ENCODE results near the gene TBC1D21. TPM values are rescaled to one million over a fixed set of nuclear protein-coding genes. Genes with fewer than 3 reads are reported as not detected.

TBC1D21 gene
- total RNA-seq, 2 experiments from 2014 or later, result not detected

GRCh38 chr15:73912030-73912596 is 38.7 kb downstream of the TBC1D21 start:
- H3K36me3 Mint-ChIP-seq (ENCODE audit: low read depth), result peaks cover 7% of the 10 kb centered on the region
- no peak overlapping the region for H3K4me3 Mint-ChIP-seq
- no peak for DNase-seq
- peaks cover 8% of the 10 kb centered on the region for H3K4me1 Mint-ChIP-seq
- intact Hi-C loops (cut with DNase I, micrococcal nuclease), result no loop called here
- H3K27me3 Mint-ChIP-seq, result no peaks in the 10 kb centered on the region
- CTCF ChIA-PET, result interaction anchor here (0.6 to 1.5 kb wide), 4 partner anchors 11 to 51 kb away, joined by 3 to 6 read pairs (median 4); no protein-coding TSS in a partner anchor
- POLR2A ChIA-PET, result no interaction called here
- no peaks in the 10 kb centered on the region for H3K9me3 Mint-ChIP-seq (ENCODE audit: low read depth)
- ATAC-seq, result no peak
- no peak overlapping the region for H3K27ac Mint-ChIP-seq

- Mint-ChIP-seq H3K27me3 (no peaks in the 10 kb centered on the region), H3K4me3 (no peak overlapping the region), H3K27ac (peak overlapping the region; percentile 10), H3K4me1 (peaks cover 8% of the 10 kb centered on the region), H3K36me3 (ENCODE audit: low read depth) (peaks cover 25% of the 10 kb centered on the region), H3K9me3 (ENCODE audit: low read depth) (peaks cover 5% of the 10 kb centered on the region)
- POLR2A ChIA-PET, result no interaction called here
- DNase-seq, result no peak
- intact Hi-C loops (cut with DNase I, micrococcal nuclease), result no loop called here
- CTCF ChIA-PET, result interaction anchor here (0.7 to 2.9 kb wide), 4 partner anchors 8 to 62 kb away, joined by 3 to 14 read pairs (median 4); no protein-coding TSS in a partner anchor
- ATAC-seq, result peak; percentile 53
These were observed 40.8 kb downstream of the TBC1D21 start for GRCh38 chr15:73914145-73914544.

GRCh38 chr15:73915082-73915481 is 41.7 kb downstream of the TBC1D21 start:
- Mint-ChIP-seq H3K27me3 (no peaks in the 10 kb centered on the region), H3K9me3 (ENCODE audit: low read depth) (peaks cover 5% of the 10 kb centered on the region), H3K4me1 (peaks cover 12% of the 10 kb centered on the region), H3K36me3 (ENCODE audit: low read depth) (peaks cover 25% of the 10 kb centered on the region), H3K27ac (no peak overlapping the region), H3K4me3 (no peak overlapping the region)
- intact Hi-C loops (cut with DNase I, micrococcal nuclease), result no loop called here
- POLR2A ChIA-PET, result no interaction called here
- CTCF ChIA-PET, result interaction anchor here (0.6 to 2.9 kb wide), 4 partner anchors 9 to 900 kb away, joined by 3 to 14 read pairs (median 3); no protein-coding TSS in a partner anchor
- ATAC-seq (no peak), DNase-seq (no peak)

- DNase-seq (no peak), ATAC-seq (no peak)
- Mint-ChIP-seq H3K27ac (no peak overlapping the region), H3K9me3 (ENCODE audit: low read depth) (peaks cover 5% of the 10 kb centered on the region), H3K36me3 (ENCODE audit: low read depth) (peaks cover 29% of the 10 kb centered on the region), H3K4me1 (peaks cover 32% of the 10 kb centered on the region), H3K27me3 (no peaks in the 10 kb centered on the region), H3K4me3 (no peak overlapping the region)
- intact Hi-C loops (cut with DNase I, micrococcal nuclease), result no loop called here
- CTCF ChIA-PET, result interaction anchor here (2.6 kb wide), 1 partner anchor 8 kb away, joined by 11 read pairs; the partner anchor contains the start of gene LOXL1
- POLR2A ChIA-PET, result no interaction called here
These were observed 45.4 kb downstream of the TBC1D21 start for GRCh38 chr15:73918784-73919183.

GRCh38 chr15:73919706-73920105 is 46.3 kb downstream of the TBC1D21 start:
- H3K4me1 Mint-ChIP-seq, result peaks cover 36% of the 10 kb centered on the region

GRCh38 chr15:73921254-73921925 is 48.0 kb downstream of the TBC1D21 start:
- peak; percentile 32 for DNase-seq
- H3K4me3 Mint-ChIP-seq, result no peak overlapping the region
- H3K36me3 Mint-ChIP-seq (ENCODE audit: low read depth), result peaks cover 24% of the 10 kb centered on the region
- H3K27me3 Mint-ChIP-seq, result no peaks in the 10 kb centered on the region
- POLR2A ChIA-PET, result no interaction called here
- H3K27ac Mint-ChIP-seq, result peak overlapping the region; percentile 71
- peaks cover 47% of the 10 kb centered on the region for H3K4me1 Mint-ChIP-seq
- ATAC-seq, result peak; percentile 21
- intact Hi-C loops (cut with DNase I, micrococcal nuclease), result loop anchor here in 1 of 2 experiments (5.0 kb wide), 1 partner anchor 289 kb away; the partner anchor contains the start of gene NPTN
- H3K9me3 Mint-ChIP-seq (ENCODE audit: low read depth), result peaks cover 5% of the 10 kb centered on the region
- CTCF ChIA-PET, result interaction anchor here (0.6 to 2.7 kb wide), 4 partner anchors 13 to 54 kb away, joined by 3 to 7 read pairs (median 4); no protein-coding TSS in a partner anchor

More at GRCh38 chr15:73919706-73920105, 46.3 kb downstream of the TBC1D21 start:
- peaks cover 5% of the 10 kb centered on the region for H3K9me3 Mint-ChIP-seq (ENCODE audit: low read depth)
- H3K27me3 Mint-ChIP-seq, result no peaks in the 10 kb centered on the region
- ATAC-seq (no peak), DNase-seq (no peak)
- H3K4me3 Mint-ChIP-seq, result no peak overlapping the region
- peaks cover 29% of the 10 kb centered on the region for H3K36me3 Mint-ChIP-seq (ENCODE audit: low read depth)
- CTCF ChIA-PET, result interaction anchor here (0.7 to 2.7 kb wide), 6 partner anchors 10 to 233 kb away, joined by 3 to 8 read pairs (median 4); no protein-coding TSS in a partner anchor
- intact Hi-C loops (cut with DNase I, micrococcal nuclease), result loop anchor here in 1 of 2 experiments (5.0 kb wide), 1 partner anchor 287 kb away; the partner anchor contains the start of gene NPTN
- H3K27ac Mint-ChIP-seq, result peak overlapping the region; percentile 58
- POLR2A ChIA-PET, result no interaction called here

- no peak overlapping the region for H3K27ac Mint-ChIP-seq
- no peaks in the 10 kb centered on the region for H3K27me3 Mint-ChIP-seq
- peaks cover 47% of the 10 kb centered on the region for H3K4me1 Mint-ChIP-seq
- H3K9me3 Mint-ChIP-seq (ENCODE audit: low read depth), result peaks cover 5% of the 10 kb centered on the region
- ChIA-PET CTCF (interaction anchor here (0.6 to 2.7 kb wide), 4 partner anchors 12 to 85 kb away, joined by 3 to 7 read pairs (median 4); no protein-coding TSS in a partner anchor), POLR2A (no interaction called here)
- H3K36me3 Mint-ChIP-seq (ENCODE audit: low read depth), result peaks cover 20% of the 10 kb centered on the region
- intact Hi-C loops (cut with DNase I, micrococcal nuclease), result loop anchor here in 1 of 2 experiments (5.0 kb wide), 1 partner anchor 290 kb away; the partner anchor contains the start of gene NPTN
- ATAC-seq (no peak), DNase-seq (no peak)
- H3K4me3 Mint-ChIP-seq, result no peak overlapping the region
These were observed 49.1 kb downstream of the TBC1D21 start for GRCh38 chr15:73922186-73923151.

GRCh38 chr15:73923156-73923487 is 49.8 kb downstream of the TBC1D21 start:
- CTCF ChIA-PET, result interaction anchor here (0.8 to 1.1 kb wide), 2 partner anchors 14 to 19 kb away, joined by 3 to 7 read pairs; no protein-coding TSS in a partner anchor
- no peaks in the 10 kb centered on the region for H3K27me3 Mint-ChIP-seq
- no peak overlapping the region for H3K4me3 Mint-ChIP-seq
- H3K27ac Mint-ChIP-seq, result peak overlapping the region; percentile 85
- peaks cover 14% of the 10 kb centered on the region for H3K36me3 Mint-ChIP-seq (ENCODE audit: low read depth)
- intact Hi-C loops (cut with DNase I, micrococcal nuclease), result loop anchor here in 1 of 2 experiments (5.0 kb wide), 1 partner anchor 291 kb away; the partner anchor contains the start of gene NPTN
- peaks cover 2% of the 10 kb centered on the region for H3K9me3 Mint-ChIP-seq (ENCODE audit: low read depth)
- H3K4me1 Mint-ChIP-seq, result peaks cover 49% of the 10 kb centered on the region
- ATAC-seq, result no peak
- POLR2A ChIA-PET, result no interaction called here
- no peak for DNase-seq

GRCh38 chr15:73923488-73924164 is 50.3 kb downstream of the TBC1D21 start:
- H3K9me3 Mint-ChIP-seq (ENCODE audit: low read depth), result peaks cover 2% of the 10 kb centered on the region
- DNase-seq, result no peak
- no peak overlapping the region for H3K4me3 Mint-ChIP-seq
- intact Hi-C loops (cut with DNase I, micrococcal nuclease), result loop anchor here in 1 of 2 experiments (5.0 kb wide), 1 partner anchor 291 kb away; the partner anchor contains the start of gene NPTN
- peaks cover 9% of the 10 kb centered on the region for H3K36me3 Mint-ChIP-seq (ENCODE audit: low read depth)
- ChIA-PET POLR2A (no interaction called here), CTCF (interaction anchor here (0.6 to 1.5 kb wide), 6 partner anchors 14 to 453 kb away, joined by 3 to 7 read pairs (median 4); partner anchors contain the start of gene TBC1D21)
- H3K27me3 Mint-ChIP-seq, result no peaks in the 10 kb centered on the region
- no peak for ATAC-seq
- H3K4me1 Mint-ChIP-seq, result peaks cover 52% of the 10 kb centered on the region
- peak overlapping the region; percentile 85 for H3K27ac Mint-ChIP-seq

GRCh38 chr15:73924171-73924921 is 51.0 kb downstream of the TBC1D21 start:
- DNase-seq (peak; percentile 54), ATAC-seq (peak; percentile 68)
- no peak overlapping the region for H3K4me3 Mint-ChIP-seq
- no peaks in the 10 kb centered on the region for H3K9me3 Mint-ChIP-seq (ENCODE audit: low read depth)
- peaks cover 55% of the 10 kb centered on the region for H3K4me1 Mint-ChIP-seq
- CTCF ChIA-PET, result interaction anchor here (0.5 to 1.5 kb wide), 6 partner anchors 10 to 452 kb away, joined by 3 to 7 read pairs (median 4); partner anchors contain the start of gene TBC1D21
- POLR2A ChIA-PET, result no interaction called here
- H3K27me3 Mint-ChIP-seq, result no peaks in the 10 kb centered on the region
- H3K27ac Mint-ChIP-seq, result peak overlapping the region; percentile 85
- intact Hi-C loops (cut with DNase I, micrococcal nuclease), result loop anchor here in 1 of 2 experiments (5.0 kb wide), 1 partner anchor 292 kb away; the partner anchor contains the start of gene NPTN
- H3K36me3 Mint-ChIP-seq (ENCODE audit: low read depth), result peaks cover 4% of the 10 kb centered on the region

Data from activated CD4-positive, alpha-beta T cell treated with anti-CD3 and anti-CD28 coated beads for 36 hours (primary cell).